NCI-H2196 treated with DMSO at 0.1 percent for 48 hours (cell line): Measurements from ENCODE around the gene TRPC4AP.
"Not testable (repeated sequence)": the region's sequence is repeated elsewhere in the genome, so short reads cannot be mapped to it uniquely, and the experiment has no call there.

Source experiments
- DNase-seq: peaks from one replicate; lab custom pipeline; 2025; ENCODE audit not compliant: unreplicated experiment; lab: John Stamatoyannopoulos, UW

TRPC4AP gene

GRCh38 chr20:35092524-35093266 is at the start of gene TRPC4AP:
TSS of gene TRPC4AP (minus strand) at chr20:35092807. CDS start at chr20:35092781, 26 bp downstream.
- DNase-seq = peak; percentile 83

- DNase-seq = no peak
These were observed 43.4 kb upstream of the TRPC4AP start for GRCh38 chr20:35135867-35136586.

GRCh38 chr20:35134880-35135279 is 42.3 kb upstream of the TRPC4AP start:
- DNase-seq = no peak

GRCh38 chr20:35134472-35134871 is 41.9 kb upstream of the TRPC4AP start:
- no peak for DNase-seq

GRCh38 chr20:35133735-35134134 is 41.1 kb upstream of the TRPC4AP start:
- no peak for DNase-seq

- no peak for DNase-seq
These were observed 40.4 kb upstream of the TRPC4AP start for GRCh38 chr20:35133031-35133430.

GRCh38 chr20:35131934-35132333 is 39.3 kb upstream of the TRPC4AP start:
- no peak for DNase-seq

- no peak for DNase-seq
These were observed 37.1 kb upstream of the TRPC4AP start for GRCh38 chr20:35129647-35130069.

- no peak for DNase-seq
These were observed 33.1 kb upstream of the TRPC4AP start for GRCh38 chr20:35125753-35126152.

GRCh38 chr20:35122756-35123405 is 30.3 kb upstream of the TRPC4AP start:
- DNase-seq = no peak

GRCh38 chr20:35121186-35121585 is 28.6 kb upstream of the TRPC4AP start:
- no peak for DNase-seq

- DNase-seq = no peak
These were observed 27.6 kb upstream of the TRPC4AP start for GRCh38 chr20:35120012-35120701.

- no peak for DNase-seq
These were observed 25.0 kb upstream of the TRPC4AP start for GRCh38 chr20:35117629-35118028.

- no peak for DNase-seq
These were observed 24.6 kb upstream of the TRPC4AP start for GRCh38 chr20:35117196-35117595.

- DNase-seq = no peak
These were observed 23.7 kb upstream of the TRPC4AP start for GRCh38 chr20:35116258-35116657.

GRCh38 chr20:35115606-35116005 is 23.0 kb upstream of the TRPC4AP start:
- DNase-seq = no peak

- DNase-seq = not testable (repeated sequence)
These were observed 19.7 kb upstream of the TRPC4AP start for GRCh38 chr20:35112276-35112675.

GRCh38 chr20:35111141-35111888 is 18.7 kb upstream of the TRPC4AP start:
- no peak for DNase-seq

- no peak for DNase-seq
These were observed 16.3 kb upstream of the TRPC4AP start for GRCh38 chr20:35108921-35109320.

- no peak for DNase-seq
These were observed 14.3 kb upstream of the TRPC4AP start for GRCh38 chr20:35106827-35107380.
